Uterus (tissue), 4 donors: ENCODE results near the gene SDCCAG8. TPM values are rescaled to one million over a fixed set of nuclear protein-coding genes. Genes with fewer than 3 reads are reported as not detected.

Experiments
- DNase-seq, 2 donors: peaks; one replicate each; pipeline ENCODE4 v3.0.0-alpha.2; 2019 to 2020
- H3K27ac ChIP-seq, 2 donors: fragments of 200-600 bp; sonication (generic); 1 replicate in 1 of 2; 2 replicates in 1 of 2; pipeline ENCODE4 v1.5.1; 2016 to 2018
- H3K27me3 ChIP-seq, 2 donors: fragments of 200-600 bp; sonication (generic); one replicate each; pipeline ENCODE4 v1.5.1; 2018 to 2019; ENCODE audit warnings: control low read depth in 1 of 2
- H3K36me3 ChIP-seq, 2 donors: fragments of 200-600 bp; sonication (generic); one replicate each; pipeline ENCODE4 v1.5.1; 2019; ENCODE audit warnings: control low read depth in 1 of 2
- H3K4me1 ChIP-seq, 2 donors: fragments of 200-600 bp; sonication (generic); one replicate each; pipeline ENCODE4 v1.5.1; 2018 to 2019; ENCODE audit warnings: control low read depth in 1 of 2
- H3K4me3 ChIP-seq, 2 donors: fragments of 200-600 bp; sonication (generic); 1 replicate in 1 of 2; 2 replicates in 1 of 2; pipeline ENCODE4 v1.5.1; 2018 to 2019; ENCODE audit warnings: mild to moderate bottlenecking in 1 of 2
- H3K9me3 ChIP-seq, 2 donors: fragments of 200-600 bp; sonication (generic); one replicate each; pipeline ENCODE4 v1.5.1; 2019; ENCODE audit warnings: control low read depth in 1 of 2
- POLR2A ChIP-seq, 2 donors: fragments of 450-650 bp; IDR thresholded peaks; one replicate each; pipeline ENCODE4 v1.6.1; 2016; ENCODE audit warnings: antibody characterized with exemption in 2 of 2, mild to moderate bottlenecking in 1 of 2, moderate library complexity in 1 of 2
- intact Hi-C: fragments of 100-400 bp; cut with DNase I; formaldehyde crosslinking; loops from one replicate; pipeline ENCODE4 v1.15.1; 2023; ENCODE audit warnings: low total_unique reads
- total RNA-seq, 4 donors: library from RNA; depleted of rRNA in 3 of 4; stranded (reverse); fragments of >200 nt in 3 of 4; gene quantifications; one replicate each; pipeline versions ENCODE4 v1.1.0 to v1.2.4, GENCODE V29; 2014 to 2023
- TF ChIP-seq, protein P1 (sequence below), 4 experiments: fragments of 200-600 bp in 2 of 4; fragments of 450-650 bp in 2 of 4; sonication (generic) in 2 of 4; IDR thresholded peaks; one replicate each; pipeline ENCODE4 v1.5.1; 2016 to 2019; ENCODE audit warnings: antibody characterized with exemption in 4 of 4, mild to moderate bottlenecking in 2 of 4, moderate library complexity in 1 of 4
- donor health status: DM: yes; HTN: yes; CAD: no.

SDCCAG8 gene
- total RNA-seq, 4 donors from 2014 or later: 19.2 to 54.8 (median 49.7) TPM

DNA sequence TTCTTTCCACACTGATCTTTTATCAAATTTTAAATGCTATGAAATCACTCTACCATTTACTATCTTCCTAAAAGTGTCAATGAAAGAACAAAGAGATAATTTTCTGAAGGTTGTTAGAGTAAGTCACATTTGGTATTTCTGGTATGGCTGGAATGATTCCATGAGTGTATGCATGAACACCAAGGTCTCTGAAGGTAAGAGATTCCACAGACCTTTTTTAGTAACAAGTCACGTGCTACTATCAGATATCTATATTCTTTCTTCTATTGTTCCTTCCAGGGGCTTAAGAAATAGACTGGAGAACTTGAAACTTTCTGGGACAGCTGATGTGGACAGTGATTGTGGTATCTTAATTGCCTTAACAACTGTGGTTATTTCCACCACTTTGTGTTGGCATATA, 265.0 kb downstream of the SDCCAG8 start:
- Histone ChIP-seq H3K4me1 (no peaks in the 10 kb centered on the region), H3K9me3 (no peaks in the 10 kb centered on the region), H3K4me3 (no peak overlapping the region), H3K36me3 (no peaks in the 10 kb centered on the region), H3K27me3 (no peaks in the 10 kb centered on the region), H3K27ac (no peak overlapping the region)
- no peak for DNase-seq
- intact Hi-C loops: no loop called here
- no peak for TF ChIP-seq POLR2A (IDR thresholded peaks at IDR 0.05)
- TF ChIP-seq, protein P1, sequence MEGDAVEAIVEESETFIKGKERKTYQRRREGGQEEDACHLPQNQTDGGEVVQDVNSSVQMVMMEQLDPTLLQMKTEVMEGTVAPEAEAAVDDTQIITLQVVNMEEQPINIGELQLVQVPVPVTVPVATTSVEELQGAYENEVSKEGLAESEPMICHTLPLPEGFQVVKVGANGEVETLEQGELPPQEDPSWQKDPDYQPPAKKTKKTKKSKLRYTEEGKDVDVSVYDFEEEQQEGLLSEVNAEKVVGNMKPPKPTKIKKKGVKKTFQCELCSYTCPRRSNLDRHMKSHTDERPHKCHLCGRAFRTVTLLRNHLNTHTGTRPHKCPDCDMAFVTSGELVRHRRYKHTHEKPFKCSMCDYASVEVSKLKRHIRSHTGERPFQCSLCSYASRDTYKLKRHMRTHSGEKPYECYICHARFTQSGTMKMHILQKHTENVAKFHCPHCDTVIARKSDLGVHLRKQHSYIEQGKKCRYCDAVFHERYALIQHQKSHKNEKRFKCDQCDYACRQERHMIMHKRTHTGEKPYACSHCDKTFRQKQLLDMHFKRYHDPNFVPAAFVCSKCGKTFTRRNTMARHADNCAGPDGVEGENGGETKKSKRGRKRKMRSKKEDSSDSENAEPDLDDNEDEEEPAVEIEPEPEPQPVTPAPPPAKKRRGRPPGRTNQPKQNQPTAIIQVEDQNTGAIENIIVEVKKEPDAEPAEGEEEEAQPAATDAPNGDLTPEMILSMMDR (IDR thresholded peaks at IDR 0.05): no peak

DNA sequence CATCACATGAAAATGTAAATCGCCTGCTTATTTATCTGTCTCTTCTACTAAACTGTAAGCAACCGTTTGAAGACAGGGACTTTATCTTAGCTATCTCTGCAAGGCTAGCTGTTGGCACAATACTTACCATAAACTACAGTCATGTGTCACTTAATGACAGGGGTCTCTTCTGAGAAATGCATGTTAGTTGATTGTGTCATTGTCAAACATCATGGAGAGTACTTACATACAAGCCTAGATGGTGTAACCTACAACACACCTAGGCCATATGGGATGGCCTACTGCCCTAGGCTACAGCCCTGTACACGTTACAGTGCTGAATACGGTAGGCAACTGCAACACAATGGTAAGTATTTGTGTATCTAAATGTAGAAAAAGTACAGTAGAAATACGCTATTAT, 267.9 kb downstream of the SDCCAG8 start:
- Histone ChIP-seq H3K4me3 (no peak overlapping the region), H3K36me3 (no peaks in the 10 kb centered on the region), H3K9me3 (no peaks in the 10 kb centered on the region), H3K27me3 (no peaks in the 10 kb centered on the region), H3K4me1 (no peaks in the 10 kb centered on the region), H3K27ac (no peak overlapping the region)
- intact Hi-C loops: no loop called here
- TF ChIP-seq, protein P1 (IDR thresholded peaks at IDR 0.05): no peak
- TF ChIP-seq POLR2A (IDR thresholded peaks at IDR 0.05): no peak
- no peak for DNase-seq

GRCh38 chr1:243525085-243525487, 269.2 kb downstream of the SDCCAG8 start:
- H3K36me3 ChIP-seq: no peaks in the 10 kb centered on the region
- peak overlapping the region in 1 of 2 donors; percentile 9 for H3K27ac ChIP-seq
- intact Hi-C loops: no loop called here
- no peaks in the 10 kb centered on the region for H3K4me1 ChIP-seq
- no peak overlapping the region for H3K4me3 ChIP-seq
- H3K9me3 ChIP-seq: no peaks in the 10 kb centered on the region
- DNase-seq: no peak
- TF ChIP-seq, protein P1 (IDR thresholded peaks at IDR 0.05): no peak
- no peak for TF ChIP-seq POLR2A (IDR thresholded peaks at IDR 0.05)
- no peaks in the 10 kb centered on the region for H3K27me3 ChIP-seq

- Histone ChIP-seq H3K9me3 (no peaks in the 10 kb centered on the region), H3K36me3 (no peaks in the 10 kb centered on the region), H3K27me3 (no peaks in the 10 kb centered on the region), H3K4me1 (no peaks in the 10 kb centered on the region), H3K4me3 (no peak overlapping the region), H3K27ac (no peak overlapping the region)
- DNase-seq: no peak
- TF ChIP-seq POLR2A (IDR thresholded peaks at IDR 0.05): no peak
- TF ChIP-seq, protein P1 (IDR thresholded peaks at IDR 0.05): no peak
- intact Hi-C loops: no loop called here
These were observed 270.3 kb downstream of the SDCCAG8 start for GRCh38 chr1:243526180-243526579.

- Histone ChIP-seq H3K27ac (no peak overlapping the region), H3K27me3 (no peaks in the 10 kb centered on the region), H3K9me3 (no peaks in the 10 kb centered on the region), H3K4me1 (no peaks in the 10 kb centered on the region), H3K4me3 (no peak overlapping the region), H3K36me3 (no peaks in the 10 kb centered on the region)
- no peak for TF ChIP-seq POLR2A (IDR thresholded peaks at IDR 0.05)
- TF ChIP-seq, protein P1 (IDR thresholded peaks at IDR 0.05): no peak
- intact Hi-C loops: no loop called here
- no peak for DNase-seq
These were observed 272.7 kb downstream of the SDCCAG8 start for GRCh38 chr1:243528459-243529121.
